Ecto neural progenitor cell (in vitro differentiated cells): ENCODE measurements around the gene OR8G1.
"Not testable (repeated sequence)": the region's sequence is repeated elsewhere in the genome, so short reads cannot be mapped to it uniquely, and the experiment has no call there.

ENCODE experiments used
- DNase-seq: peaks from one replicate; pipeline ENCODE4 v3.0.0-alpha.2; 2018; ENCODE audit warnings: low spot score

Gene OR8G1

DNA sequence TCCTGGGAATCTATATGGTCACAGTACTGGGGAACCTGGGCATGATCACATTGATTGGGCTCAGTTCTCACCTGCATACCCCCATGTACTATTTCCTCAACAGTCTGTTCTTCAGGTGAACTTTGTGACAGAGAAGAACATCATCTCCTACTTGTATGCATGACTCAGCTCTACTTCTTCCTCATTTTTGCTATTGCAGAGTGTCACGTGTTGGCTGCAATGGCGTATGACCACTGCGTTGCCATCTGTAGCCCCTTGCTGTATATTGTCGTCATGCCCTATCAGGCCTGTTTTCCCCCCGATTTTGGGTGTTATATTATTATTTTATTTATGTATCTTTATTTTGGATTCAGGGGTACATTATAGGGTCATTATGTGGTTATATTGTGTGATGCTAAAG lies 2.4 kb upstream of the OR8G1 start:
- no peak for DNase-seq

- DNase-seq: not testable (repeated sequence)
Observed at GRCh38 chr11:124249869-124250268, 9.0 kb downstream of the OR8G1 start.

- DNase-seq: no peak
Observed at GRCh38 chr11:124256076-124256475, 15.2 kb downstream of the OR8G1 start, which contains the start of gene OR8G5. OR8G5 (plus strand) TSS chr11:124256376; CDS start chr11:124264932, 8,556 bp downstream.

DNA sequence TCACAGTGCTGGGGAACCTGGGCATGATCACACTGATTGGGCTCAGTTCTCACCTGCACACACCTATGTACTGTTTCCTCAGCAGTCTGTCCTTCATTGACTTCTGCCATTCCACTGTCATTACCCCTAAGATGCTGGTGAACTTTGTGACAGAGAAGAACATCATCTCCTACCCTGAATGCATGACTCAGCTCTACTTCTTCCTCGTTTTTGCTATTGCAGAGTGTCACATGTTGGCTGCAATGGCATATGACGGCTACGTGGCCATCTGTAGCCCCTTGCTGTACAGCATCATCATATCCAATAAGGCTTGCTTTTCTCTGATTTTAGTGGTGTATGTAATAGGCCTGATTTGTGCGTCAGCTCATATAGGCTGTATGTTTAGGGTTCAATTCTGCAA lies 24.1 kb downstream of the OR8G1 start:
- DNase-seq: not testable (repeated sequence)

- not testable (repeated sequence) for DNase-seq
Observed at GRCh38 chr11:124270886-124271285, 30.0 kb downstream of the OR8G1 start.

GRCh38 chr11:124274000-124274399 lies 33.1 kb downstream of the OR8G1 start:
- no peak for DNase-seq

GRCh38 chr11:124276081-124276480 lies 35.2 kb downstream of the OR8G1 start:
- no peak for DNase-seq

DNA sequence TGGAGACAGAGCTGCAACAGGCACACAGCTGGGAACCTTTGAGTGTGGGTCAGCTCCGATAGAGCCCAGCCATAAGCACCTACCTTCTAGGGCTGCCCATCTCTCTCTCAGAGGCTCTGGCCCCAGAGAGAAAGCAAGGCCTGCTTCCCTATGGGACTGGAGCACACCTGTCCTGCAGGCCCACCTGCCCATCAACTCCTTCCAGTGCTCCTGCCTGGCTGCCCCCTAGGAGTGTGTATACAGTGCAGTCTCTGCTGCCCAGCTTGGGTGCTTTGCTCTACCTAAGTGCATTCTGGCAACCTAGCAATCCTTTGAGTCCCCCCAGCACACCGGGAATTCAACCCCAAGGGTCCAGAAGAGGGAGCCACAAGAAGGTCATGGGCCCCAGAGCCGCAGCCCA lies 36.3 kb downstream of the OR8G1 start:
- no peak for DNase-seq

GRCh38 chr11:124277804-124278203 lies 36.9 kb downstream of the OR8G1 start:
- DNase-seq: peak; percentile 45

- DNase-seq: no peak
Observed at GRCh38 chr11:124278261-124278660, 37.4 kb downstream of the OR8G1 start.

GRCh38 chr11:124285610-124286344 lies 44.9 kb downstream of the OR8G1 start:
- no peak for DNase-seq

DNA sequence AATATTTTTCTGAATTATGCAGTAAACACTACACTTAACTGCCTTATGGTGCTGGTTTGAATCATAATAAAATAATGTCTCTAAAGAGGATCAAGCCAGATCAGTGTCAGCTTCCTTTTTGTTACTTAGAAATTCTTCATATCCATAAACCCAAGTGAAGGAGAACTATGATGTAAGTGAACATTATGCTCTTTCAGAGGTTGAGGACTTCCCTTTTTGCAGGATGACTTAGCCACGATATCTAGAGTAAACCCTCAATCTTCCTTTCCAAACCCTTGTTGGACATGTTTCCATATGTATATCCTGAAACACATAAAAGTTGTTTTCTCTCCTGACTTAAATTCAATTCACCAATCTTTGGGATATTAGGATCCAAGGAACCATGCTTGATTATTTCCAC lies 53.8 kb downstream of the OR8G1 start:
- DNase-seq: no peak

GRCh38 chr11:124296016-124296415 lies 55.1 kb downstream of the OR8G1 start:
- DNase-seq: no peak

GRCh38 chr11:124297921-124298320 lies 57.0 kb downstream of the OR8G1 start:
- no peak for DNase-seq

DNA sequence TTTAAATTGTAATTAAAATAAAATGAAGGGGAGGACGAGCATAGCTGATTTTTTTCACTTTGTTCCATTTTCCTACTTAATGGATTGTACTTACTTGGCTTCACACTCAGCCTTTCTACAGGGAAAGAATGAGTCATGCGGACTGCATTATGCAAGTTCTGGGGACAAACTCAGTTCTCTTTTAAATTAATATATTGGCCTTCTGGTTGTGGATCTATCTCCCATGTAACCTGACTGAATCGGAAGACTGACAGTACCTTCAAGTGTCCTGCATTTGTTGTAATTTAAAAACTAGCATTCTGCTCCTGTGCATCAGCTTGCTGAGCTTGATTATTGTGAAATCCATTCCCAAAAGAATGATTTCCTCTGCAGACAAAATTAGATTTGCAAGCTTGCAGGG lies 60.7 kb downstream of the OR8G1 start:
- no peak for DNase-seq

- DNase-seq: no peak
Observed at GRCh38 chr11:124302347-124303125, 61.6 kb downstream of the OR8G1 start.
